HG03575 (cell line): Measurements from ENCODE around the gene STRN.
"Not testable (repeated sequence)": the region's sequence is repeated elsewhere in the genome, so short reads cannot be mapped to it uniquely, and the experiment has no call there.

ENCODE experiments used
- ATAC-seq: cut with Tn5 transposase; IDR thresholded peaks from one replicate; pipeline ENCODE4 v1.9.1; 2021; ENCODE audit not compliant: unreplicated experiment, insufficient number of reproducible peaks, low FRiP score; ENCODE audit errors: extremely low read depth

STRN gene

GRCh38 chr2:36921984-36922383 lies 44.4 kb downstream of the STRN start:
- no peak for ATAC-seq

DNA sequence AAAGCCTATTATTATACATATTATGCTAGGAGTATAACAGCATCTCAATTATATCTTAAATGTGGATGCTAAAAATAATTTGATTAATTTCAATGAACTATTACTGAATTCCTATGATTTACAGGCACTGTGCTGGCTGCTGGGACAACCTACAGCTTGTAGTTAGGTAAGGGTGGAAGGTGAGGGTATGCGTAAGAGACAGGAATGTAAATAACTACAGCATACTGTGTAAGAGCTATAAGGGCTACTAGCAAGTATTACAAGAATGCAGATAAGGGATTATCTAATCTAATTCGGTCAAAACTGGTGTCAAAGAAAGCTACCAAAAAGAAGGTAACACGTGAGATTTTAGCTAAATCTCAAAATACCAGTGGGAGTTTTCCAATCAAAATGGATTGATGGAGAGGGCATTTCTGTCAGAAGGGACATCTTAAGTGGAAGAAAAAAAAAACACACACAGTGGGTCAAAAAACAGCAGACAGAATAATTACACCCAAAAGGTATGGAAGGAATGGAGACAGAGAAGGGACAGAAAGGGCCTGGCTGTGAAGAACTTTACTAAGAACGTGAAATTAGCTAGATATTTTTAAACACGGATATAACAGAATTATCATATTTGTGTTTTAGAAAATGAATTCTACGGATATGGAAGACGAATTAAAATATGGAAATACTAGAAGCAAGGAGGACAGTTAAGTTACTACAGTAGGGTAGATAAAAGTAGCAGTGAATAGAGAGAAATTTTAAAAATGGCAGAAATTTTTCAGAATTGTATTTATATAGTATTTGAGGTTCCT lies 47.1 kb downstream of the STRN start:
- no peak for ATAC-seq

- ATAC-seq = no peak
Measured at GRCh38 chr2:36918307-36918706, 48.0 kb downstream of the STRN start.

GRCh38 chr2:36915627-36916026 lies 50.7 kb downstream of the STRN start:
- ATAC-seq = no peak

DNA sequence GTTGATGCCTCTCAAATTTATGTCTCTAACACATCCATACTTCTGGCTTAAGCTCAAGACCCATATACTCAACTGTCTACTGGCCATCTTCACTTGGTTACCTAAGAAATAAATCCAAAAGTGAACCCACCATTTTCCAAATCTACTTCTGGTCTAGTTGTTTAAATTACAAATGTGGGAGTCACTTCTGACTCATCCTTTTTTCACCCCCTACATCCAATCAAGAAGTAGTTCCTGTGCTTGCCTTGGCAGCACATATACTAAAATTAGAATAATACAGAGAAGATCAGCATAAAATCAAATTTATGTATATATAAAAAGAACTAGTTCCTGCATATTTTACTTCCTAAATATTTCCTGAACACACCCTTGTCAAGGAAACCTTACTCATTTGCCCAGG lies 53.6 kb downstream of the STRN start:
- no peak for ATAC-seq

- ATAC-seq = no peak
Measured at GRCh38 chr2:36911012-36911411, 55.3 kb downstream of the STRN start.

- no peak for ATAC-seq
Measured at GRCh38 chr2:36906277-36906676, 60.1 kb downstream of the STRN start.

- ATAC-seq = no peak
Measured at GRCh38 chr2:36904636-36905035, 61.7 kb downstream of the STRN start.

DNA sequence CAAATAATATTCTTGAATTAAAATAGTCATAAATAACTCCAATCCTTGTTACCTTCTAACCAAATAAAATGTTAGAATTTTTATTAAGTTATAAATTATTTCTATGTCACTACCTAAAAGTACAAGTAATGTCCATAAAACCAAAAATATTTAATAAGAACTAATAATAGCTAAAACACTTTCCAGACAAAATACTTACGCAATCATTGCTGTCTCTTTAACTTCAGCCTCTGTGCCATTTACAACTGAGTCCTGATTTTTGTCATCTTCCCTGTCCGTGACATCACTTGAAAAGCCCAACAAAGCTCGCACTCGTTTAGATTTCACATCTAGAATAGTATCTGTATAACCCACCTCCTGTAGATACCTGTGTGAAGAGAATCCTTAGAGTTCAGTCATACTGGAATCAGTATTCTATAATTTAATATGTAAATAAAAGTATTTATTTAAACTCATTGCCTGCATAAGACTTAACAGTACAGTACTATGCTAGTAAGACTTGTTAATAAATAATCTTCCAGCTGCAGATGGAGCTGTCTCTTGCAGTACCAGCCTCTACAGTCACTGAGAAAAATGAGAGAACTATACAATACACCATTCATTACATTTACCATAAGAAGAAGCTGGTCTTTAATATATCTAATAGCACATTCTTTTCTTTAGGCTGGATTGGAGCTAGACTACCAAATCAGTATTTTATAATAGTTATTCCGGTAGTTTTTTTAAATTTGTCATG lies 63.8 kb downstream of the STRN start:
- ATAC-seq = no peak

- ATAC-seq = no peak
Measured at GRCh38 chr2:36892805-36893204, 73.5 kb downstream of the STRN start.

DNA sequence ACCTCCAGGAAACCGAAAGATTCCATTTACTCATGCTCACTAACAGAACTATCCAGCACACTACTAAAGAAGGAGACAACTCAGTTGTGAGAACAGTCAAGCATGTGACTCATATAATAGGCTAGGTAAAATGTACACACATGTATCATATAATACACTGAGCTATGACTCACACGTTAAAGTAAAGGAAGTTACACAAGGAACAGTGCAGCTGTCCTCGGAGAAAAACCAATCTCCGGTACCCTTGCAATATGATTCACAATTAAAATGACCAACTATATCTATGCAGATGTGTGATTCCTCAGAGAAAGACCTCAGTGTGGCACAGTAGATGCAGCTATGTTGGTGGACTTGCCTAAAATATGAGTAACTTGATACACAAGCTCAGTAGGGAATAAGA lies 76.5 kb downstream of the STRN start:
- ATAC-seq = no peak

DNA sequence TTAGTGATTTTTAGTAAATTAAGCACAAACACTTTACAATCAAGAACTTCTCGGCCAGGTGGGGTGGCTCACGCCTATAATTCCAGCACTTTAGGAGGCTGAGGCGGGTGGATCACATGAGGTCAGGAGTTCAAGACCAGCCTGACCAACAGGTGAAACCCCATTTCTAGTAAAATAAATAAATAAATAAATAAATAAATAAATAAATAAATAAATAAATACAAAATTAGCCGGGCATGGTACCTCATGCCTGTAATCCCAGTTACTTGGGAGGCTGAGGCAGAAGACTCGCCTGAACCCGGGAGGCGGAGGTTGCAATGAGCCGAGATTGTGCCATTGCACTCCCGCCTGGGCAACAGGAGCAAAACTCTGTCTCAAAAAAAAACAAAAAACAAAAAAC lies 79.2 kb downstream of the STRN start:
- not testable (repeated sequence) for ATAC-seq

DNA sequence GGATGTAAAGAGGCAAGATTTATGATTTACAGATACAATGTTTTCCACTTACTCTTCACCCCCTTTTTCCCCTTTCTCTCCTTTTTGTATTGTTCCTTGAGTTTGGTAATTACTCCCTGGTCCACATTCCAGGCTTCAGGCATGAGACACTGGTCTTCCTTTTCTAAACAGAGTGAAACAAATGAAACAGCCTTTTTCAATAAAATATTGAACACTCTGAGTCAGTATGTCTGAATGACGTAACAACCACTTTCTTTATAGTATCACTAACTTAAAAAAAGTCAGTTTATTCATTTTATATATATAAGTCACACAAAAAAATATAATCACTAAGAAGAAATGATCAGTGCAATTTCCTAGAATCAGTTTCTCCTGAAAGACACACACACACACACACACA lies 79.7 kb downstream of the STRN start:
- ATAC-seq = no peak

- no peak for ATAC-seq
Measured at GRCh38 chr2:36885605-36886004, 80.7 kb downstream of the STRN start.

- ATAC-seq = no peak
Measured at GRCh38 chr2:36882532-36882931, 83.8 kb downstream of the STRN start.

GRCh38 chr2:36881816-36882215 lies 84.5 kb downstream of the STRN start:
- ATAC-seq = no peak

- ATAC-seq = no peak
Measured at GRCh38 chr2:36878429-36878828, 87.9 kb downstream of the STRN start.

- no peak for ATAC-seq
Measured at GRCh38 chr2:36871068-36871707, 95.1 kb downstream of the STRN start.

GRCh38 chr2:36869606-36870005 lies 96.7 kb downstream of the STRN start:
- ATAC-seq = no peak

GRCh38 chr2:36861896-36862295 lies 104.4 kb downstream of the STRN start:
- no peak for ATAC-seq
